GM12878 (cell line): ENCODE data around the gene RCAN2. TPM values are rescaled to one million over a fixed set of nuclear protein-coding genes. Genes with fewer than 3 reads are reported as not detected.

ENCODE experiments used
- ATAC-seq: fragments of 200-7000 bp; cut with Tn5 transposase; 3 replicates; pipeline ENCODE4 v1.9.1; 2020; ENCODE audit warnings: mild to moderate bottlenecking, moderate library complexity
- BruUV-seq: library from RNA; stranded (reverse); fragments of 400-500 nt; replicated peaks from 2 replicates; lab custom pipeline; 2021; lab: Mats Ljungman, UMichigan
- CTCF ChIA-PET: fragments of 300-600 bp; sonication (Branson Sonifier 250); formaldehyde crosslinking; extraction: SDS; loops from one replicate; lab custom pipeline; 2021; ENCODE audit warnings: inconsistent platforms; lab: Yijun Ruan, JAX
- POLR2A ChIA-PET: fragments of 350-600 bp; formaldehyde crosslinking; extraction: SDS; loops from one replicate; lab custom pipeline; 2021; ENCODE audit warnings: inconsistent platforms; lab: Charles Lee
- RAD21 ChIA-PET: fragments of 300-600 bp; sonication (Branson Sonifier 250); formaldehyde crosslinking; loops from one replicate; lab custom pipeline; 2023; ENCODE audit warnings: antibody characterized with exemption; ENCODE audit not compliant: unreplicated experiment; lab: Charles Lee
- SMC1A ChIA-PET: fragments of 300-600 bp; sonication (Branson Sonifier 250); formaldehyde crosslinking; loops from one replicate; lab custom pipeline; 2023; ENCODE audit not compliant: unreplicated experiment, uncharacterized antibody; lab: Charles Lee
- DNase-seq: peaks from one replicate; pipeline ENCODE4 v3.0.0-alpha.2; 2011; ENCODE audit warnings: low read depth, low spot score
- FAIRE-seq: peaks from 3 replicates; lab custom pipeline; 2011; peaks lifted over from hg19 to GRCh38; lab: Jason Lieb, UNC
- H2AFZ ChIP-seq: 2 replicates; pipeline ENCODE4 v1.6.0; 2011; ENCODE audit warnings: low read depth, low read length, control low read depth; ENCODE audit not compliant: control insufficient read depth
- H3K27ac ChIP-seq: 2 replicates; pipeline ENCODE4 v1.5.1; 2011; ENCODE audit warnings: control low read depth; ENCODE audit not compliant: control insufficient read depth, insufficient read depth
- H3K27me3 ChIP-seq, 2 experiments: replicated peaks in 1 of 2; 2 replicates each; pipeline versions ENCODE4 v1.6.0 to v1.6.1; 2011; ENCODE audit warnings: low read length in 1 of 2; ENCODE audit not compliant: control insufficient read depth in 2 of 2, insufficient read depth in 2 of 2
- H3K36me3 ChIP-seq, 2 experiments: 2 replicates each; pipeline ENCODE4 v1.5.1; 2011; ENCODE audit warnings: low read length in 1 of 2; ENCODE audit not compliant: control insufficient read depth in 2 of 2, insufficient read depth in 2 of 2
- H3K4me1 ChIP-seq: 2 replicates; pipeline ENCODE4 v1.6.1; 2011; ENCODE audit warnings: mild to moderate bottlenecking, low read length, moderate library complexity, mixed read lengths; ENCODE audit not compliant: control insufficient read depth, insufficient read depth
- H3K4me2 ChIP-seq: 2 replicates; pipeline ENCODE4 v1.6.0; 2011; ENCODE audit warnings: control low read depth; ENCODE audit not compliant: control insufficient read depth, insufficient read depth
- H3K4me3 ChIP-seq: fragments of 200-600 bp; sonication (generic); 2 replicates; pipeline ENCODE4 v1.5.1; 2016
- H3K79me2 ChIP-seq: 2 replicates; pipeline ENCODE4 v1.6.0; 2011; ENCODE audit warnings: low read length; ENCODE audit not compliant: control insufficient read depth, insufficient read depth
- H3K9ac ChIP-seq: 2 replicates; pipeline ENCODE4 v1.8.0; 2011; ENCODE audit warnings: low read length, control low read depth, mixed read lengths; ENCODE audit not compliant: control insufficient read depth, insufficient read depth
- H3K9me3 ChIP-seq: replicated peaks from 3 replicates; pipeline ENCODE4 v1.5.1; 2011; ENCODE audit warnings: mild to moderate bottlenecking, low read length; ENCODE audit not compliant: control insufficient read depth, insufficient read depth
- H4K20me1 ChIP-seq: 2 replicates; pipeline ENCODE4 v1.6.0; 2011; ENCODE audit not compliant: control insufficient read depth, insufficient read depth
- ATF7 ChIP-seq: fragments of 450-650 bp; IDR thresholded peaks from 2 replicates; pipeline ENCODE4 v1.6.1; 2016; ENCODE audit warnings: low read depth, mild to moderate bottlenecking
- BCL3 ChIP-seq: IDR thresholded peaks from 2 replicates; pipeline ENCODE4 v1.6.1; 2011; ENCODE audit warnings: borderline replicate concordance, low read depth, mild to moderate bottlenecking, moderate library complexity, low read length; ENCODE audit not compliant: insufficient read depth, poor library complexity, severe bottlenecking
- BCLAF1 ChIP-seq: fragments of 450-650 bp; IDR thresholded peaks from 2 replicates; pipeline ENCODE4 v1.6.1; 2017; ENCODE audit warnings: antibody characterized with exemption, mild to moderate bottlenecking, moderate library complexity
- E2F8 ChIP-seq: fragments of 450-650 bp; IDR thresholded peaks from 2 replicates; pipeline ENCODE4 v1.6.1; 2018; ENCODE audit warnings: mild to moderate bottlenecking, low read depth, moderate library complexity; ENCODE audit not compliant: partially characterized antibody
- IRF5 ChIP-seq: fragments of 450-650 bp; IDR thresholded peaks from 2 replicates; pipeline ENCODE4 v1.6.1; 2017; ENCODE audit warnings: borderline replicate concordance
- MAX ChIP-seq: IDR thresholded peaks from 2 replicates; pipeline ENCODE4 v1.6.1; 2012; ENCODE audit warnings: low read depth, low read length, improper control_type of control experiment
- NR2C2 ChIP-seq: IDR thresholded peaks from 2 replicates; pipeline ENCODE4 v1.6.1; 2011; ENCODE audit warnings: borderline replicate concordance, low read depth; ENCODE audit not compliant: control insufficient read depth, insufficient read length
- POLR2AphosphoS2 ChIP-seq: IDR thresholded peaks from 2 replicates; pipeline ENCODE4 v1.6.1; 2011; ENCODE audit warnings: low read depth, mild to moderate bottlenecking, low read length, improper control_type of control experiment, moderate library complexity
- RCOR1 ChIP-seq: conservative IDR thresholded peaks from 2 replicates; pipeline ENCODE4 v1.6.1; 2012; ENCODE audit warnings: low read depth, low read length, improper control_type of control experiment
- RFX5 ChIP-seq: IDR thresholded peaks from 2 replicates; pipeline ENCODE4 v1.6.1; 2011; ENCODE audit warnings: low read depth, low read length, improper control_type of control experiment
- TCF7 ChIP-seq: IDR thresholded peaks from 2 replicates; pipeline ENCODE4 v1.6.1; 2014; ENCODE audit warnings: antibody characterized with exemption, borderline replicate concordance
- in situ Hi-C: fragments of 300-500 bp; cut with MboI; formaldehyde crosslinking; loops from 9 replicates; pipeline ENCODE4 v1.14.3; 2018; ENCODE audit warnings: mixed read lengths
- intact Hi-C: fragments of 100-400 bp; cut with micrococcal nuclease; formaldehyde crosslinking; loops from one replicate; pipeline ENCODE4 v1.14.2; 2022; ENCODE audit not compliant: unreplicated experiment
- polyA plus RNA-seq, 11 experiments: library from polyadenylated mRNA; depleted of rRNA in 4 of 11; unstranded in 6 of 11; stranded (reverse) in 5 of 11; fragments of >200 nt; fragmentation: Nextera tagmentation in 4 of 11; fragmentation: Illumina TruSeq in 1 of 11; extraction: Ambion mirVana in 4 of 11; extraction: Trizol in 1 of 11; gene quantifications; 1 replicate in 1 of 11; 2 replicates in 10 of 11; pipeline versions ENCODE4 v1.2.1 to v1.2.3, GENCODE V29; 2011 to 2016; ENCODE audit warnings: inconsistent platforms in 2 of 11, missing spikeins in 2 of 11, low read depth in 1 of 11
- total RNA-seq, 4 experiments: library from RNA; depleted of rRNA in 3 of 4; stranded (reverse); fragments of >200 nt in 3 of 4; fragmentation: Illumina TruSeq in 1 of 4; extraction: Trizol in 1 of 4; gene quantifications; 2 replicates each; pipeline versions ENCODE4 v1.2.1 to v1.2.3, GENCODE V29; 2013 to 2021

Gene RCAN2
- total and polyA plus RNA-seq, 10 of the 15 experiments (the other 5 are each of a cell fraction or from before 2014, with no cell fraction given): 0.06 TPM; not detected in 9

GRCh38 chr6:46484081-46484820, 7.0 kb downstream of the RCAN2 start (continued):
- TF ChIP-seq E2F8 (no peak), ATF7 (no peak), POLR2AphosphoS2 (no peak)

GRCh38 chr6:46476301-46476700, 14.9 kb downstream of the RCAN2 start:
- Histone ChIP-seq H3K4me2 (no peak overlapping the region), H3K36me3 (no peaks in the 10 kb centered on the region), H3K4me1 (no peaks in the 10 kb centered on the region), H3K9me3 (no peaks in the 10 kb centered on the region), H4K20me1 (no peaks in the 10 kb centered on the region), H3K9ac (no peak overlapping the region), H3K27me3 (no peaks in the 10 kb centered on the region; a peak in 1 of 4 replicates), H2AFZ (no peak overlapping the region), H3K27ac (no peak overlapping the region), H3K4me3 (no peak overlapping the region), H3K79me2 (no peaks in the 10 kb centered on the region)
- ChIA-PET RAD21 (no interaction called here), SMC1A (no interaction called here), CTCF (interaction anchor here (1.1 kb wide), 1 partner anchor 34 kb away, joined by 4 read pairs; no protein-coding TSS in a partner anchor), POLR2A (no interaction called here)
- intact Hi-C loops (no loop called here), in situ Hi-C loops (no loop called here)
- no peak for TF ChIP-seq MAX
- no peak for TF ChIP-seq BCLAF1
- TF ChIP-seq NR2C2: no peak
- TF ChIP-seq TCF7: no peak
- TF ChIP-seq POLR2AphosphoS2: no peak
- TF ChIP-seq RCOR1: no peak
- TF ChIP-seq IRF5: no peak
- no peak for TF ChIP-seq BCL3
- TF ChIP-seq RFX5: no peak
- FAIRE-seq (no peak), DNase-seq (no peak), ATAC-seq (no peak)
- BruUV-seq: no TSS peak
